Activated CD8-positive, alpha-beta T cell treated with anti-CD3 and anti-CD28 coated beads, Interleukin-2, amount 10 ng/mL, durations not matched to agents 7 days and 5 days (primary cell): ENCODE data around the gene DNAJC17. TPM values are rescaled to one million over a fixed set of nuclear protein-coding genes. Genes with fewer than 3 reads are reported as not detected.

Experiments used
- ATAC-seq: fragments of 150-1000 bp; cut with Tn5 transposase; one replicate; pipeline ENCODE4 v1.10.0; 2021; ENCODE audit warnings: moderate library complexity
- CTCF ChIA-PET: fragments of 350-600 bp; sonication (Branson Sonifier 250); formaldehyde crosslinking; loops from one replicate; lab custom pipeline; 2021; ENCODE audit warnings: antibody characterized with exemption; lab: Charles Lee
- POLR2A ChIA-PET: fragments of 350-600 bp; sonication (Branson Sonifier 250); formaldehyde crosslinking; loops from one replicate; lab custom pipeline; 2021; ENCODE audit warnings: antibody characterized with exemption; lab: Charles Lee
- DNase-seq: peaks from one replicate; pipeline ENCODE4 v3.0.0-alpha.2; 2020
- H3K27ac Mint-ChIP-seq: one replicate; pipeline ENCODE4 v1.8.0; 2021; ENCODE audit warnings: mild to moderate bottlenecking, mixed read lengths
- H3K27me3 Mint-ChIP-seq: one replicate; pipeline ENCODE4 v1.8.0; 2021; ENCODE audit warnings: low read depth, mixed read lengths
- H3K36me3 Mint-ChIP-seq: one replicate; pipeline ENCODE4 v1.8.0; 2021; ENCODE audit warnings: low read depth, mixed read lengths
- H3K4me1 Mint-ChIP-seq: one replicate; pipeline ENCODE4 v1.8.0; 2021; ENCODE audit warnings: low read depth, mixed read lengths
- H3K4me3 Mint-ChIP-seq: one replicate; pipeline ENCODE4 v1.8.0; 2021; ENCODE audit warnings: mild to moderate bottlenecking, mixed read lengths
- H3K9me3 Mint-ChIP-seq: one replicate; pipeline ENCODE4 v1.8.0; 2022; ENCODE audit warnings: mixed read lengths; ENCODE audit not compliant: insufficient read depth
- total RNA-seq, 2 experiments: library from RNA; stranded (reverse); gene quantifications; one replicate each; pipeline ENCODE4 v1.2.3, GENCODE V29; 2021

DNAJC17 gene
- total RNA-seq, 2 experiments from 2014 or later: 42.9 to 47.2 TPM

- H3K36me3 Mint-ChIP-seq: peaks cover 13% of the 10 kb centered on the region
- no peaks in the 10 kb centered on the region for H3K27me3 Mint-ChIP-seq
- ATAC-seq: no peak
- ChIA-PET CTCF (interaction anchor here (3.8 kb wide), 1 partner anchor 16 kb away, joined by 18 read pairs; no protein-coding TSS in a partner anchor), POLR2A (interaction anchor here (0.6 to 1.8 kb wide), 4 partner anchors 14 to 197 kb away, joined by 3 to 4 read pairs (median 4); partner anchors contain the start of gene RPUSD2)
- no peak overlapping the region for H3K27ac Mint-ChIP-seq
- H3K9me3 Mint-ChIP-seq: no peaks in the 10 kb centered on the region
- peaks cover 59% of the 10 kb centered on the region for H3K4me1 Mint-ChIP-seq
- no peak overlapping the region for H3K4me3 Mint-ChIP-seq
- no peak for DNase-seq
These were observed 41.0 kb downstream of the DNAJC17 start for GRCh38 chr15:40766194-40766815.

GRCh38 chr15:40764629-40765103 is 42.6 kb downstream of the DNAJC17 start:
- peak overlapping the region; percentile 91 for H3K27ac Mint-ChIP-seq
- ChIA-PET CTCF (interaction anchor here (0.9 to 3.8 kb wide), 8 partner anchors 14 to 175 kb away, joined by 3 to 18 read pairs (median 4); partner anchors contain the start of genes RAD51 and VPS18), POLR2A (interaction anchor here (0.9 to 2.5 kb wide), 9 partner anchors 8 to 196 kb away, joined by 3 to 13 read pairs (median 4); partner anchors contain the start of genes RAD51, RPUSD2 and ZFYVE19)
- peaks cover 10% of the 10 kb centered on the region for H3K36me3 Mint-ChIP-seq
- DNase-seq (peak; percentile 32), ATAC-seq (no peak)
- H3K4me3 Mint-ChIP-seq: peak overlapping the region; percentile 86
- peaks cover 51% of the 10 kb centered on the region for H3K4me1 Mint-ChIP-seq
- peaks cover 4% of the 10 kb centered on the region for H3K27me3 Mint-ChIP-seq
- no peaks in the 10 kb centered on the region for H3K9me3 Mint-ChIP-seq

GRCh38 chr15:40763801-40764628 is 43.3 kb downstream of the DNAJC17 start, which contains the start of gene GCHFR:
GCHFR (plus strand) TSS chr15:40764068; CDS start chr15:40764181, 113 bp downstream.
- peaks cover 10% of the 10 kb centered on the region for H3K36me3 Mint-ChIP-seq
- CTCF ChIA-PET: interaction anchor here (0.6 to 3.8 kb wide), 7 partner anchors 14 to 131 kb away, joined by 3 to 18 read pairs (median 4); partner anchors contain the start of gene VPS18
- POLR2A ChIA-PET: interaction anchor here (0.8 to 2.5 kb wide), 9 partner anchors 8 to 69 kb away, joined by 3 to 13 read pairs (median 4); partner anchors contain the start of genes RAD51 and ZFYVE19
- H3K4me1 Mint-ChIP-seq: peaks cover 45% of the 10 kb centered on the region
- peak within 1 kb of the TSS; percentile 86 for H3K4me3 Mint-ChIP-seq
- H3K27me3 Mint-ChIP-seq: peaks cover 4% of the 10 kb centered on the region
- ATAC-seq (peak; percentile 58), DNase-seq (peak; percentile 74)
- H3K27ac Mint-ChIP-seq: peak within 1 kb of the TSS; percentile 91
- no peaks in the 10 kb centered on the region for H3K9me3 Mint-ChIP-seq

- H3K9me3 Mint-ChIP-seq: no peaks in the 10 kb centered on the region
- DNase-seq (peak; percentile 58), ATAC-seq (peak; percentile 1)
- ChIA-PET POLR2A (interaction anchor here (0.7 to 2.5 kb wide), 3 partner anchors 13 to 19 kb away, joined by 3 to 13 read pairs (median 3); no protein-coding TSS in a partner anchor), CTCF (interaction anchor here (0.6 kb wide), 1 partner anchor 95 kb away, joined by 3 read pairs; no protein-coding TSS in a partner anchor)
- H3K4me3 Mint-ChIP-seq: peak overlapping the region; percentile 86
- peaks cover 7% of the 10 kb centered on the region for H3K36me3 Mint-ChIP-seq
- peaks cover 4% of the 10 kb centered on the region for H3K27me3 Mint-ChIP-seq
- peaks cover 36% of the 10 kb centered on the region for H3K4me1 Mint-ChIP-seq
- H3K27ac Mint-ChIP-seq: peak overlapping the region; percentile 91
These were observed 44.1 kb downstream of the DNAJC17 start for GRCh38 chr15:40762919-40763800.

- H3K27ac Mint-ChIP-seq: no peak overlapping the region
- no peaks in the 10 kb centered on the region for H3K9me3 Mint-ChIP-seq
- peaks cover 32% of the 10 kb centered on the region for H3K4me1 Mint-ChIP-seq
- DNase-seq (no peak), ATAC-seq (no peak)
- no peak overlapping the region for H3K4me3 Mint-ChIP-seq
- CTCF ChIA-PET: interaction anchor here (1.1 kb wide), 1 partner anchor 22 kb away, joined by 3 read pairs; no protein-coding TSS in a partner anchor
- H3K27me3 Mint-ChIP-seq: peaks cover 4% of the 10 kb centered on the region
- peaks cover under 1% of the 10 kb centered on the region for H3K36me3 Mint-ChIP-seq
- POLR2A ChIA-PET: interaction anchor here (0.8 kb wide), 1 partner anchor 10 kb away, joined by 4 read pairs; no protein-coding TSS in a partner anchor
These were observed 47.3 kb downstream of the DNAJC17 start for GRCh38 chr15:40759961-40760360.

- peaks cover 4% of the 10 kb centered on the region for H3K27me3 Mint-ChIP-seq
- ChIA-PET POLR2A (interaction anchor here (1.0 to 1.3 kb wide), 3 partner anchors 8 to 62 kb away, joined by 4 to 5 read pairs (median 4); partner anchors contain the start of gene RAD51), CTCF (interaction anchor here (0.6 to 1.6 kb wide), 4 partner anchors 9 to 135 kb away, joined by 3 to 6 read pairs (median 4); no protein-coding TSS in a partner anchor)
- peaks cover 33% of the 10 kb centered on the region for H3K4me1 Mint-ChIP-seq
- no peak overlapping the region for H3K4me3 Mint-ChIP-seq
- H3K9me3 Mint-ChIP-seq: no peaks in the 10 kb centered on the region
- peak overlapping the region; percentile 3 for H3K27ac Mint-ChIP-seq
- H3K36me3 Mint-ChIP-seq: peaks cover 16% of the 10 kb centered on the region
- DNase-seq (no peak), ATAC-seq (no peak)
These were observed 50.3 kb downstream of the DNAJC17 start for GRCh38 chr15:40756938-40757337.

- H3K4me3 Mint-ChIP-seq: peak overlapping the region; percentile 91
- peaks cover 26% of the 10 kb centered on the region for H3K36me3 Mint-ChIP-seq
- ATAC-seq (no peak), DNase-seq (no peak)
- POLR2A ChIA-PET: interaction anchor here (0.6 to 1.3 kb wide), 6 partner anchors 9 to 147 kb away, joined by 3 to 5 read pairs (median 4); partner anchors contain the start of gene RAD51
- CTCF ChIA-PET: interaction anchor here (1.2 to 1.6 kb wide), 3 partner anchors 12 to 136 kb away, joined by 4 to 6 read pairs (median 4); no protein-coding TSS in a partner anchor
- H3K27me3 Mint-ChIP-seq: peaks cover 4% of the 10 kb centered on the region
- H3K4me1 Mint-ChIP-seq: peaks cover 38% of the 10 kb centered on the region
- no peaks in the 10 kb centered on the region for H3K9me3 Mint-ChIP-seq
- peak overlapping the region; percentile 99 for H3K27ac Mint-ChIP-seq
These were observed 51.5 kb downstream of the DNAJC17 start for GRCh38 chr15:40755812-40756208.

GRCh38 chr15:40754883-40755811 is 52.1 kb downstream of the DNAJC17 start, which contains the start of gene RMDN3:
RMDN3 (minus strand) TSS chr15:40755254; CDS start chr15:40754783, 471 bp downstream.
- Mint-ChIP-seq H3K36me3 (peaks cover 31% of the 10 kb centered on the region), H3K27ac (peak within 1 kb of the TSS; percentile 99), H3K4me3 (peak within 1 kb of the TSS; percentile 91), H3K4me1 (peaks cover 38% of the 10 kb centered on the region), H3K9me3 (no peaks in the 10 kb centered on the region), H3K27me3 (no peaks in the 10 kb centered on the region)
- CTCF ChIA-PET: no interaction called here
- ATAC-seq (peak; percentile 85), DNase-seq (peak; percentile 96)
- POLR2A ChIA-PET: interaction anchor here (0.6 to 1.3 kb wide), 3 partner anchors 10 to 146 kb away, joined by 3 to 5 read pairs (median 3); no protein-coding TSS in a partner anchor

- ChIA-PET CTCF (no interaction called here), POLR2A (interaction anchor here (0.6 to 1.3 kb wide), 3 partner anchors 10 to 60 kb away, joined by 3 to 6 read pairs (median 5); no protein-coding TSS in a partner anchor)
- no peaks in the 10 kb centered on the region for H3K9me3 Mint-ChIP-seq
- peaks cover 38% of the 10 kb centered on the region for H3K4me1 Mint-ChIP-seq
- DNase-seq (no peak), ATAC-seq (peak; percentile 18)
- peaks cover 34% of the 10 kb centered on the region for H3K36me3 Mint-ChIP-seq
- H3K27me3 Mint-ChIP-seq: no peaks in the 10 kb centered on the region
- H3K4me3 Mint-ChIP-seq: peak overlapping the region; percentile 91
- H3K27ac Mint-ChIP-seq: peak overlapping the region; percentile 99
These were observed 52.7 kb downstream of the DNAJC17 start for GRCh38 chr15:40754574-40754882.
